D721Med (cell line): Measurements from ENCODE around the gene CD6.

Experiments
- DNase-seq: peaks from one replicate; pipeline ENCODE4 v3.0.0; 2011; ENCODE audit warnings: low spot score; ENCODE audit not compliant: insufficient read length
- FAIRE-seq: peaks from 2 replicates; lab custom pipeline; 2011; peaks lifted over from hg19 to GRCh38; lab: Jason Lieb, UNC
- CTCF ChIP-seq: IDR thresholded peaks from 2 replicates; pipeline ENCODE4 v1.5.1; 2012; ENCODE audit warnings: mild to moderate bottlenecking, control low read depth; ENCODE audit not compliant: insufficient read depth; ENCODE audit errors: missing control alignments

Gene CD6

GRCh38 chr11:61001931-61002330 is 30.5 kb downstream of the CD6 start:
- DNase-seq = no peak
- no peak for FAIRE-seq
- no peak for TF ChIP-seq CTCF

- no peak for TF ChIP-seq CTCF
- no peak for FAIRE-seq
- no peak for DNase-seq
Measured at GRCh38 chr11:61002598-61002997, 31.1 kb downstream of the CD6 start.

- FAIRE-seq (no peak), DNase-seq (no peak)
- TF ChIP-seq CTCF = no peak
Measured at GRCh38 chr11:61004180-61004611, 32.7 kb downstream of the CD6 start.

- no peak for TF ChIP-seq CTCF
- no peak for FAIRE-seq
- DNase-seq = no peak
Measured at GRCh38 chr11:61004761-61005181, 33.3 kb downstream of the CD6 start.

GRCh38 chr11:61007383-61007955 is 36.0 kb downstream of the CD6 start:
- TF ChIP-seq CTCF = no peak
- DNase-seq = no peak
- FAIRE-seq = no peak

- FAIRE-seq = no peak
- no peak for TF ChIP-seq CTCF
- DNase-seq = no peak
Measured at GRCh38 chr11:61007956-61008896, 36.7 kb downstream of the CD6 start.

GRCh38 chr11:61008971-61009370 is 37.5 kb downstream of the CD6 start:
- FAIRE-seq = no peak
- no peak for TF ChIP-seq CTCF

More at GRCh38 chr11:61008971-61009370, 37.5 kb downstream of the CD6 start:
- no peak for DNase-seq
